Chondrocyte (in vitro differentiated cells): ENCODE results near the gene UBE2D1. TPM values are rescaled to one million over a fixed set of nuclear protein-coding genes. Genes with fewer than 3 reads are reported as not detected.

Experiments used
- DNase-seq: peaks from one replicate; pipeline ENCODE4 v3.0.0; 2021; ENCODE audit warnings: mixed read lengths, low spot score
- H3K27ac Mint-ChIP-seq: one replicate; pipeline ENCODE4 v1.8.0; 2021; ENCODE audit warnings: mild to moderate bottlenecking, moderate library complexity, mixed read lengths; ENCODE audit not compliant: unreplicated experiment
- H3K27me3 Mint-ChIP-seq: 2 replicates; pipeline ENCODE4 v1.8.0; 2021; ENCODE audit warnings: low read depth, mixed read lengths
- H3K36me3 Mint-ChIP-seq: 2 replicates; pipeline ENCODE4 v1.8.0; 2021; ENCODE audit warnings: low read depth, mixed read lengths
- H3K4me1 Mint-ChIP-seq: 2 replicates; pipeline ENCODE4 v1.8.0; 2021; ENCODE audit warnings: low read depth, mild to moderate bottlenecking, mixed read lengths
- H3K4me3 Mint-ChIP-seq: one replicate; pipeline ENCODE4 v1.8.0; 2021; ENCODE audit warnings: mild to moderate bottlenecking, moderate library complexity, mixed read lengths; ENCODE audit not compliant: unreplicated experiment
- H3K9me3 Mint-ChIP-seq: 2 replicates; pipeline ENCODE4 v1.8.0; 2021; ENCODE audit warnings: low read depth, mixed read lengths
- CTCF ChIP-seq: fragments of 200-600 bp; sonication (generic); IDR thresholded peaks from 2 replicates; pipeline ENCODE4 v1.5.0; 2021; ENCODE audit warnings: antibody characterized with exemption, mild to moderate bottlenecking, moderate library complexity
- long read RNA-seq: library from polyadenylated mRNA; stranded (forward); transcript quantifications from one replicate; pipeline ENCODE4 v2.0.0, GENCODE V29; 2021
- total RNA-seq: library from RNA; stranded (reverse); gene quantifications from 3 replicates; pipeline ENCODE4 v1.2.1, GENCODE V29; 2021

Gene UBE2D1
- 12.7 to 13.0 TPM (median 12.7 TPM) in 3 replicates for total RNA-seq
- long read RNA-seq, transcript UBE2D1-201 (7 exons, 2,659 nt) = major isoform, 34 of 35 reads
- long read RNA-seq, partial matches to known transcripts = 0 of 35 reads
- long read RNA-seq, other reads (novel, unspliced or antisense) = 0 of 35 reads

GRCh38 chr10:58334817-58335305 lies at the start of gene UBE2D1:
Gene UBE2D1, plus strand, starts transcription at chr10:58335006. Its CDS starts 196 bp downstream, at chr10:58335202.
- H3K27me3 Mint-ChIP-seq = peaks cover 18% of the 10 kb centered on the region
- H3K9me3 Mint-ChIP-seq = no peaks in the 10 kb centered on the region
- peak within 1 kb of the TSS; percentile 94 for H3K4me3 Mint-ChIP-seq

GRCh38 chr10:58291538-58292174 lies 43.1 kb upstream of the UBE2D1 start:
- Mint-ChIP-seq H3K9me3 (no peaks in the 10 kb centered on the region), H3K4me1 (peaks cover 4% of the 10 kb centered on the region), H3K4me3 (no peak overlapping the region), H3K36me3 (peaks cover 2% of the 10 kb centered on the region), H3K27ac (no peak overlapping the region), H3K27me3 (no peaks in the 10 kb centered on the region)
- DNase-seq = no peak
- TF ChIP-seq CTCF = peak; percentile 89

More at GRCh38 chr10:58334817-58335305, at the start of gene UBE2D1:
- Mint-ChIP-seq H3K27ac (peak within 1 kb of the TSS; percentile 81), H3K4me1 (peaks cover 24% of the 10 kb centered on the region), H3K36me3 (no peaks in the 10 kb centered on the region)
- peak; percentile 61 for TF ChIP-seq CTCF
- peak; percentile 93 for DNase-seq

GRCh38 chr10:58293989-58294388 lies 40.8 kb upstream of the UBE2D1 start:
- H3K4me1 Mint-ChIP-seq = peaks cover 4% of the 10 kb centered on the region
- no peak overlapping the region for H3K27ac Mint-ChIP-seq
- TF ChIP-seq CTCF = no peak
- no peaks in the 10 kb centered on the region for H3K27me3 Mint-ChIP-seq
- no peaks in the 10 kb centered on the region for H3K36me3 Mint-ChIP-seq
- no peaks in the 10 kb centered on the region for H3K9me3 Mint-ChIP-seq
- no peak for DNase-seq
- no peak overlapping the region for H3K4me3 Mint-ChIP-seq

GRCh38 chr10:58299580-58299979 lies 35.2 kb upstream of the UBE2D1 start:
- Mint-ChIP-seq H3K27me3 (peaks cover 21% of the 10 kb centered on the region), H3K36me3 (no peaks in the 10 kb centered on the region), H3K9me3 (no peaks in the 10 kb centered on the region), H3K27ac (no peak overlapping the region), H3K4me3 (no peak overlapping the region), H3K4me1 (no peaks in the 10 kb centered on the region)
- TF ChIP-seq CTCF = peak; percentile 92
- DNase-seq = no peak

- Mint-ChIP-seq H3K27me3 (peaks cover 21% of the 10 kb centered on the region), H3K9me3 (no peaks in the 10 kb centered on the region), H3K4me3 (no peak overlapping the region), H3K4me1 (no peaks in the 10 kb centered on the region), H3K36me3 (no peaks in the 10 kb centered on the region), H3K27ac (no peak overlapping the region)
- TF ChIP-seq CTCF = no peak
- no peak for DNase-seq
These were observed 34.1 kb upstream of the UBE2D1 start for GRCh38 chr10:58300676-58301075.
